Stimulated activated CD8-positive, alpha-beta memory T cell treated with anti-CD3 and anti-CD28 coated beads, Interleukin-2, amount 100 ng/mL, for 48 hours (primary cell): ENCODE data around the gene YBX1.

ENCODE experiments used
- DNase-seq, 2 donors: peaks; one replicate each; pipeline ENCODE4 v3.0.0-alpha.2; 2020; ENCODE audit warnings: low read depth in 2 of 2

The YBX1 gene

DNA sequence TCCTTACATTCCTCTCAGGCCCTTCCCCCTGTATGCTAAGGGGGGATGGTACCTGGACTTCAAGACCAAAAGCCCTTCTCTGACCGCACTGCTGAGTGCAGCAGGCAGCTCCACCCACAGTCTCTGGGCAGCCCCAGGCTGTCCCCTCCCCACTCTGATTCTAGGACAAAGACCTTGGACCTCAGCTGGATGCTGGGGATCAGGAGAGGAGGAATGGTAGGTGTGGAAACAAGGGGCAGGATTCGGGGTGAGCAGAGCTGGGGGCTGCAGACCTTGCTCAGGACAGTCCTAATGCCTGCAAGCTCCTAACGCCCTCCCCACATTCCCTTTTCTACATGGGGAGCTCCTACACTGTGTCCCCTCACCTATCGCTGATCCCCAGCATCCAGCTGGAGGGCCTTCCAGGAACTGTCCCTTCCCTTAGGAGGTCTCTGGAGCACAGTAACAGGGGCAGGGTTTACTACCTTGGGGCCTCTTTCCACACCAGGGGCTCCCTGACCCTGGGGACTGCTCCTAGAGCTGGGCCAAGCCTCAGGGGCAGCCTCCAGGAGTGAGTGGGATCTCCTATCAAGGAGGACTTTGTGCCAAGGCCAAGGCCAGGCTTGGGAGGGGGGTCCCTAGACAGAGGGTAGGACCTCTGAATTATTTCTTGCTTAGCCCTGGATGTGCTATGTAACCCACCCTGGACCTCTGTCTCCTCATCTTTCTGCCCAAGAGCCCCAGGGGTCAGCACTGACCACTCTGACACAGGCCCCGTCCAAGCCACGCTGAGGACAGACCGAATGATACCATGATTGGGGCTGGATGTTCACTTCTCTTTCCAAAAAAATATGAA is 52.2 kb downstream of the YBX1 start:
- DNase-seq: no peak

DNA sequence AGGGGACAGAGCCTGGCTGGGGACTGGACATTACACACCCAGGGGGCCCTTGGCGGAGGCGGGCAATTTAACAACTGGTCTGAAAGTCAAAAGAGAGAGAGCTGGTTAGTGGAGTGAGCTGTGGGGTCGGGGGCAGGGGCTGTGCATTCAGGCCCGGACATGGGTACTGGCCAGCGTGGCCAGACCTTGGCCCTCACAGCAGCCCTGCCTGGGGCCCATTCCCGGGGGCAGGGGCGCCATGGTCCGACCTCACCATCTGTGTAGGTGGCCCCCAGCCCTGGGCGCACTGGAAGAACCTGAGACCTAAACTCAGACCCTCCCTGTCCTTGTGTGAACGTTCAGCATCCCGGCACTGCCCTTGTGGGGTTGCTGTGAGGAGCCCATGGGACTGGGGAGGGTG is 52.8 kb downstream of the YBX1 start:
- no peak for DNase-seq

DNA sequence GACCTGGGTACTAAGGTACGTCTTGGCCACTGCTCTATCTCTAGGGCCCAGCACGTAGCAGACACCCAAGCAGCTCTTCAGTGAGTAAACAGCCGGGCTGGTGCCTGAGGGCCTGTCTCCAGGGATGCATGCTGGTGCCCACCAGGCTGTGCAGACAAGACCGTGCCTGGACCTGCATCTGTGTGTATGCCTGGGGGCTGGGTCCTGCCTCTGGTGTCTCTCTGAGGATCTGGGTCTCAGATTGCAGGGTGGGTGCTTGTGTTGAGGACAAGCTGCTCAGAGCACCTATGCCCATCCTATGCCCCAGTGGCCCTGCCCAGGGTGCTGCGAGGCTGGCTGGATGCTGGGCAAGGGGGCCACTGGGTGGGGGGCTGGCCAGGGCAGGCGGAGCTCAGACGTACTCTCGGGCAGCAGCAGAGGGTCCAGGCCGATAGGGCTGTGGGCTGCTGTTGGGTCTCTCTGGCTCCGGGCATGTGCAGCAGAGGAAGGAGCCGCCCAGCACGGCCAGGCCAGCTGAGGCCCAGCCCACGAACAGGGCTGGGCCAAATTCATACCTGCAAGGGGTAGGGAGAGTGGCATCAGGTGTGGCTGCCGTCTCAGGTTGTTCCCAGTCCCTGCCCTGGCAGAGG is 53.4 kb downstream of the YBX1 start:
- DNase-seq: no peak

DNA sequence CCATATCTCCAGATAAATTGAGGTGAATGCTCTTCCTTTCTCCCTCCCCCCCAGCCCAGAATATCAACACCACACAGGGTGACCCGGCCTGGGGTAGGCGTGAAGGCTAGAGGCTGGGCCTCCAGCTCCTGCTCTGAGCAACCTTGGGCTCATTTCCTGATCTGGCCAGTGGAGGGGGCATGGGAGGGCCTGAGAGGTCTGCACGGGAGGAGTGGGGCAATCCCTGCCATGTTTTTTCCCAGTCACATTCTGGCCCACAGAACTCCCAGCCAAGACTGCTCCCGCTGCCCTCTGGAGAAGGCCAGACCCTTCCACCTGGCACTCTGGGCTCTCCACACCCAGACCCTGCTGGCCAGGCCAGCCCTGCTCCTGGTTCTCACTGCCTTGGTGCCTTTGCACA is 53.9 kb downstream of the YBX1 start:
- no peak for DNase-seq

DNA sequence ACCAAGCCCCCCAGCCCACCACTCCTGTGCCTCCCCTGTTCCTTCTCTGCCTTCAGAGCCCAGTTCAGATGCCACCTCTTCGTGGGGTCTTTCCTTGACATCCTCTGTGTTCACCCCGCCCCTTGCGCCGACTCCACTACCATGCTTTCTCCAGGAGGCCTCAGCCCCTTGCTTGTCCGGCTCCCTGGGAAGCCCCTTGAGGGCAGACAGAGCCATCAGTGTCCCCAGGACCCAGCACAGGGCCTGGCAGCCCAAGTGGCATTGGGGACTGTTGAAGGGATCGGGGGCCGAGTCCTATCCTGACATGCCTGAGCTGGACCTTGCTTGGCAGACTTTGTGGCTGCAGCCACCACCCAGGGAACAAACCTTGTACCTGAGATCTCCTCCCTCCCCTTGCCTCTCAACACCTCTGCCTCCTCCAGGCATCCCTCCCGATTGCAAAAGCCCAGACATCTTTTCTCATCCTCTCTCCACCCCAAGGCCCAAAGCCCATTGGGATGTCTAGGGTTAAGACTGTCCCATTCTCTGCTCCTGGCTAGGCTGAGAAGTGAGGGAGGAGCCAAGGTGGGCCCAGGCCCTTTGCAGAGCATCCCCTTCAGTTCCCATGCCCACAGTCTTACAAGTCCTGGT is 54.5 kb downstream of the YBX1 start:
- no peak for DNase-seq

GRCh38 chr1:42737257-42737656 is 55.0 kb downstream of the YBX1 start:
- no peak for DNase-seq

DNA sequence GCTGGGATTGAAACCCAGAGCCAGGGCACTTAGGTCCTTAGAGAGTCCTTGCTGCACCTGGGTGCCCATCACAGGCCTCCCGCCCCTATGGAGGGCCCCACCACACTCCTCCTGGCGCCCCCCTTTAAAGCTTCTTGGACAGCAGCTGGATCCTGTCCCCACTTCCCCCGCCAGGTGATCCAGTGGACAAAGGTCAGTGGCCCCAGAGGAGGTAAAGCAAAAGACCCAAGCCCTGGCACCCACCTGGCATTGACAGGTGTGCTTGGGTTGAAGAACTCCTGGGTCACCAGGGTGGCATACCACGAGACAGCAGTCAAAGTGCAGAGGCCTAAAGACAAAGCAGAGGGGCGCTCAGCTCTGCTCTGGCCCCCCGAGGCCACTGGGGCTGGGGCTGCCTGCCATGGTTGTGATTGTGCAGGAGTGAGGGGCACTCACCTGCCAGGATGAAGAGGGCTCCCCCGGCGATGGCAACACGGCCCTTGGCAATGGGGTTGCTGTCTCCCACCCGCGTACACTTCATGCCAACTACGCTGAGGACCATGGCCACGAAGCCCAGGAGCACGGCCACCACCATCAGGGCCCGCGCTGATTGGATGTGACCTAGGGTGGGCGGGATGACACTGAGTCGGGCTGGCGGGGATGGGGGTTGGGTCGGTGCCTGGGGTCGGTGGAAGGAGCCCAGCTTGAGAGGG is 55.9 kb downstream of the YBX1 start:
- no peak for DNase-seq

DNA sequence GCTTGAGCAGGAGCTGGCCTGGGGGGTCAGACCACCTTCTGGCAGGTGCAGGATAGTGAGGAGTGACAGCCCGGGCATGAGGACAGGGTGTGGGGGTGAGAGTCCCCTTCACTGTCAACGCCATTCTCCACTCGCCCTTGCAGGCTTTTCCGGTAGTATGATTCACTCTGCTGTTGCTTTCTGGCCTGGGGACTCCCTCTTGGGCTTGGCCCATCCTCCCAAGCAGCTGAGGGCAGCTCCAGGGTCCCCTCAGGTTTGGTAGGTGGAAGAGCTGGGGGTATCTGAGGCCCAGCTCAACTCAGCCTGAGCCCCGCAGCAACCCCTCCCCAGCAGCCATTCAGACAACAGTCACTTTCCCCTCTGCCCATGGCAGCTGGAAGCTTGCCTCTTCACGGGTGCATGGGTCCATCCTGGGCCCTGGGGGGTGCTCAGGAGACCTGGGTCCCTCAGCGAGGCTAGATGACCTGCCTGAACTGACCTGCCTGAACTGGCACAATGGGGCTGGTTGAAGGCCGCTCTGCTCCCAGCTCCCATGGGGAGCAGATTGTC is 56.5 kb downstream of the YBX1 start:
- no peak for DNase-seq

DNA sequence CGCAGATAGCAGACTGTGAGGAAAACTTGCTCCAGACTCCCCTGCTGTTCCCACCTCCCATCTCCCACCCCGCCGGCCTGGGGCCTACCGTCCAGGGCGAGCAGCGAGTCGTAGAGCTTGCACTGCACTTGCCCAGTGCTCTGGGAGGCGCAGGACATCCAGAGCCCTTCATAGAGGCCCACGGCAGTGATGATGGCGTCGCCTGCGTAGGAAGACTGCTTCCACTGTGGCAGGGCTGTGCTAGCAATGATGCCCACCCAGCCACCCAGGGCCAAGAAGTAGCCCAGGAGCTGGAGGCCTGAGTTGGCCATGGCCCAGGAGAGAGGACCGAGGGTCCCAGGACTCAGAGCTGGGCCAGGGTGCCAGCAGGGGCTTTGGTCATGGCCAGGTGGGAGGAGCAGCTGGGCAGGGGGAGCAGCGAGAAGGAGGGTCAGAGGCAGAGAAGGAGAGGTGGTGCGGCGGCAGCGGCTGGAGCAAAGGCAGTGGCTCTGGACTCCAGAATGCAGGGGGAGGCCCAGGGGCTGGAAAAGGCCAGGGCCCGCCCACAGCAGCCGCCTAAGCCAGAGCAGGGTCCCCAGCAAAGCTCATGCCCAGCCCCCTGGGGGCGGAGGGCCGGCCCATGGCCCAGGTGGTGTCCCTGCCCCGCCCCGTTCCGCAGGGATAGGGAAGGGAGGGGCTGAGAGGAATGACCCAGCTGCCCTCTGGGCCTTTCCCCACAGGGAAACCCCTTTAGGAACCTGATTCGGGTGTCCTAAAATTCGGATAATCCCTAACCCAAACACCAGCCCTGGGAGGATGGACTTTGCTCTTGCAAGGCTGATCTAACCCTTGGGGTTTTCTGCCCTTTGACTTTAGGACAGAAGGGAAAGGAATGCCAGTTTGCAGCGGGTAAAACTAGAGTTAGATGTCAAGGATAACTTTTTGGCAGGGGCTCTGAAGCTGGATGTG is 57.8 kb downstream of the YBX1 start, which contains the start of gene CLDN19:
Gene CLDN19, minus strand, starts transcription at position 484 of the 948 bp plus-strand sequence. Its CDS starts 173 bp downstream, at position 311.
- DNase-seq: no peak

- DNase-seq: no peak
Measured at GRCh38 chr1:42740851-42741580, 58.8 kb downstream of the YBX1 start.

GRCh38 chr1:42741706-42742105 is 59.5 kb downstream of the YBX1 start:
- no peak for DNase-seq

DNA sequence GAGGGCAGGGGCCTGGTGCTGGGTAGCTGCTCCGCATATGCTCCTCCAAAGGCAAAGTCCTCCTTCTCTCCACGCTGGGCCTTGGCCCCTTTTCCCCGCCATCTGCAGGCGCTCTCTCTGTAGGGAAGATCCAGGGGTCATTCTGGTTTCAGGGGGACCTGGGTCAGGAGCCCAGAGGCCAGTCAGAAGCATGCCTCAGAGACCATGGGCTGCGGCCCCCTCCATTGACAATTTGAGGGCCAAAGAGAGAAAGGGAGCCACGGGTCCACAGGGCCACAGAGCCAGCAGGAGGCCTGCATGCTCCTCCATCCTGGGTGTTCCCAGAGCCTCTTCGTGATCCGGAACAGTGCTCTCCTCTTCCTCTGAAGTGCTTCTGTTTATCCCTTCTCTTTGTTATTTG is 59.9 kb downstream of the YBX1 start:
- DNase-seq: no peak

- no peak for DNase-seq
Measured at GRCh38 chr1:42742617-42743316, 60.5 kb downstream of the YBX1 start.

GRCh38 chr1:42743317-42744147 is 61.3 kb downstream of the YBX1 start:
- DNase-seq: no peak

GRCh38 chr1:42744148-42744413 is 61.9 kb downstream of the YBX1 start:
- DNase-seq: no peak

- no peak for DNase-seq
Measured at GRCh38 chr1:42745851-42746250, 63.6 kb downstream of the YBX1 start.

- DNase-seq: no peak
Measured at GRCh38 chr1:42746436-42747105, 64.4 kb downstream of the YBX1 start.

DNA sequence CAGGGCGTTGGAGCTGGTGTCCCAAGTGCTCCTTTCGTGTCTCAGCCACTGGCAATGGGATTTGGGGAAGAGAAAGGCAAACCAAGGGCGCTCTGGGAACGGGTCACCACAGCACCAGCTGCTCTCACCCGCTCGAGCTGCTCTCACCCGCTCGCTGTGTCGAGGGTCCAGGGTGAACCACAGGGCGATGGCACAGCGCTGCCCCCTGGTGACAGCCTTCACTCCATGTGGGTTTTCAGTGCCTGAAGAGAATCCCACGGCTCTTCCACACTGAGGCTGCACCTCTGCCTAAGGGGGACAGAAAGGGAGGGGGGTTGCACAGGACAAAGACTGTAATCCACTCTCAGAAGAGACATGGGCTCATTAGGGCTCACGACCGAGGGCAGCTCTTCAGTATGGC is 64.9 kb downstream of the YBX1 start:
- DNase-seq: peak in 1 of 2 donors; percentile 38
